Lung (tissue), 12 donors: ENCODE measurements around the gene PSEN2. TPM values are rescaled to one million over a fixed set of nuclear protein-coding genes. Genes with fewer than 3 reads are reported as not detected.

Source experiments
- ATAC-seq: fragments of 200-7000 bp; cut with Tn5 transposase; one replicate; pipeline ENCODE4 v1.9.1; 2020; ENCODE audit warnings: moderate number of reproducible peaks; ENCODE audit not compliant: insufficient read depth, low FRiP score
- DNase-seq, 3 donors: peaks; one replicate each; pipeline ENCODE4 v3.0.0-alpha.2; 2013 to 2017
- H3K27ac ChIP-seq, 2 donors: one replicate each; pipeline ENCODE4 v1.5.1; 2013; ENCODE audit warnings: mild to moderate bottlenecking in 2 of 2, moderate library complexity in 2 of 2, control low read depth in 1 of 2, inconsistent platforms in 1 of 2, low read depth in 1 of 2, low read length in 1 of 2
- H3K27me3 ChIP-seq, 3 donors: one replicate each; pipeline ENCODE4 v1.5.1; 2013; ENCODE audit warnings: low read length in 2 of 3; ENCODE audit not compliant: control insufficient read depth in 3 of 3, insufficient read depth in 3 of 3
- H3K36me3 ChIP-seq, 4 donors: one replicate each; pipeline ENCODE4 v1.5.1; 2013; ENCODE audit warnings: low read length in 4 of 4, mild to moderate bottlenecking in 1 of 4, moderate library complexity in 1 of 4; ENCODE audit not compliant: control insufficient read depth in 4 of 4, insufficient read depth in 4 of 4
- H3K4me1 ChIP-seq, 5 donors: one replicate each; pipeline ENCODE4 v1.5.1; 2013; ENCODE audit warnings: low read length in 5 of 5, mild to moderate bottlenecking in 2 of 5, moderate library complexity in 1 of 5; ENCODE audit not compliant: control insufficient read depth in 5 of 5, insufficient read depth in 5 of 5
- H3K4me3 ChIP-seq: one replicate; pipeline ENCODE4 v1.5.1; 2013; ENCODE audit warnings: mild to moderate bottlenecking, control low read depth, moderate library complexity
- H3K9ac ChIP-seq, 2 donors: one replicate each; pipeline ENCODE4 v1.5.1; 2013; ENCODE audit warnings: low read length in 2 of 2, control low read depth in 1 of 2; ENCODE audit not compliant: insufficient read depth in 1 of 2
- H3K9me3 ChIP-seq, 4 donors: one replicate each; pipeline ENCODE4 v1.5.1; 2013; ENCODE audit warnings: low read length in 3 of 4, mild to moderate bottlenecking in 1 of 4, moderate library complexity in 1 of 4; ENCODE audit not compliant: control insufficient read depth in 4 of 4, insufficient read depth in 3 of 4
- CTCF ChIP-seq: IDR thresholded peaks from 2 replicates; pipeline ENCODE4 v1.5.1; 2012; ENCODE audit warnings: mild to moderate bottlenecking; ENCODE audit errors: control extremely low read depth, extremely low read depth
- WGBS, 2 donors: extraction: QIAGEN DNeasy Blood & Tissue Kit; methylation state at CpG; one replicate each; pipeline ENCODE4 v1.1.7; 2013; 5-methylcytosine and 5-hydroxymethylcytosine counted together
- polyA plus RNA-seq, 2 donors: library from polyadenylated mRNA; stranded (reverse); fragments of 200-250 nt; gene quantifications; one replicate each; pipeline ENCODE4 v1.2.1, GENCODE V29; 2013
- total RNA-seq, 2 donors: library from RNA; depleted of rRNA in 1 of 2; stranded (reverse); fragments of >200 nt in 1 of 2; gene quantifications; one replicate each; pipeline ENCODE4 v1.2.1, GENCODE V29; 2014 to 2021
- donor health status: control.
- donor health status: control.
- donor health status: Bipolar disorder and iron deficiency.
- donor health status: healthy.
- donor health status: DM: yes; HTN: yes; CAD: no.

Gene PSEN2
- total and polyA plus RNA-seq, 4 donors = 16.4 to 28.1 (median 18.7) TPM

- Histone ChIP-seq H3K27ac (no peak overlapping the region), H3K9ac (no peak overlapping the region), H3K27me3 (no peaks in the 10 kb centered on the region), H3K4me1 (peaks cover 0 to 5% (median 0%) of the 10 kb centered on the region in 5 donors), H3K36me3 (peaks cover 0 to 2% (median 0%) of the 10 kb centered on the region in 4 donors), H3K4me3 (no peak overlapping the region), H3K9me3 (no peaks in the 10 kb centered on the region)
- DNase-seq = peak in 1 of 3 donors; percentile 10
- WGBS, 2 donors = 54 to 82% methylated on average over 1 of the region's 1 CpG
- TF ChIP-seq CTCF = no peak
- ATAC-seq = no peak
Measured at GRCh38 chr1:226908913-226909312, 38.5 kb downstream of the PSEN2 start.

- Histone ChIP-seq H3K36me3 (peaks cover 0 to 2% (median 0%) of the 10 kb centered on the region in 4 donors), H3K27me3 (no peaks in the 10 kb centered on the region), H3K27ac (no peak overlapping the region), H3K4me3 (no peak overlapping the region), H3K9me3 (no peaks in the 10 kb centered on the region), H3K9ac (no peak overlapping the region), H3K4me1 (no peaks in the 10 kb centered on the region)
- peak; percentile 30 to 57 (median 55) for DNase-seq
- 38 to 47% methylated on average over 13 of the region's 13 CpGs for whole genome bisulfite sequencing, 2 donors
- peak; percentile 38 for TF ChIP-seq CTCF
- no peak for ATAC-seq
Measured at GRCh38 chr1:226912587-226913176, 42.3 kb downstream of the PSEN2 start.

DNA sequence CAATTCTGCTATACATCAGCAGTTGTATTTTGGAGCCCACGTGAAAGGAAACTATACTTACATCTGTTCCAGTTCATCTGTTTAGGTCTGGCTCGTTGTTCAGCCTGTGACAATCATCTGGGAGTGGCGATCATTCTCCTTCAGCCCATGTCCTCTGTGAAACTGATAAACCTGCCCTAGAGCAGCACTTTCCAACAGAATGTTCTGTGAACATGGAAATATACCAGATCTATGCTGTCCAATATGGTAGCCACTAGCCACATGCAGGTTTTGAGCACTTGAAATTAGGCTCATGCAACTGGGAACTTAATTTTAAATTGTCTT is 45.2 kb downstream of the PSEN2 start:
- no peak overlapping the region for H3K27ac ChIP-seq
- H3K36me3 ChIP-seq = no peaks in the 10 kb centered on the region
- H3K9ac ChIP-seq = no peak overlapping the region
- 29 to 56% methylated on average over 3 of the region's 3 CpGs for WGBS, 2 donors
- H3K27me3 ChIP-seq = no peaks in the 10 kb centered on the region
- no peak for TF ChIP-seq CTCF
- DNase-seq (no peak), ATAC-seq (no peak)
- peaks cover 0 to 2% (median 0%) of the 10 kb centered on the region in 5 donors for H3K4me1 ChIP-seq
- H3K4me3 ChIP-seq = no peak overlapping the region
- no peaks in the 10 kb centered on the region for H3K9me3 ChIP-seq

DNA sequence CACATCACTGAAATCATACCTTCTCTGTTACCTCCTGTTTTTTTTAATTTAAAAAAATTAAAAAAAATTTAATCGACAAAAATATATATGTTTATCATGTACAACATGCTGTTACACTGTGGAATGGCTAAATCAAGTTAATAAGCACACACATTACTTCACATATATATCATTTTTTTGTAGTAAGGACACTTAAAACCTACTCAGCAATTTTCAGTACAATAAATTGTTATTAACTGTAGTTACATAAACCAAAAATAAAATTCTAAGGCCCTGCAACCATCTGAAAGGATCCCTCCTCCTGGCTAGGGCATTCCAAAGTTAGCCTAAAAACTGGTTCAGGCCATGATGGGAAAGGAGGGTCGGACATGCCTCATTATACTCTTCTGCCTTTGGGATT is 46.1 kb downstream of the PSEN2 start:
- 96 to 97% methylated on average over 2 of the region's 2 CpGs for WGBS, 2 donors

More for the DNA sequence above, 46.1 kb downstream of the PSEN2 start:
- Histone ChIP-seq H3K27me3 (no peaks in the 10 kb centered on the region), H3K36me3 (no peaks in the 10 kb centered on the region), H3K9me3 (no peaks in the 10 kb centered on the region), H3K9ac (no peak overlapping the region), H3K4me1 (peaks cover 0 to 2% (median 0%) of the 10 kb centered on the region in 5 donors), H3K4me3 (no peak overlapping the region), H3K27ac (no peak overlapping the region)
- no peak for ATAC-seq
- no peak for TF ChIP-seq CTCF
- DNase-seq = no peak
